GM23338 (cell line): ENCODE measurements around the gene MATK. TPM values are rescaled to one million over a fixed set of nuclear protein-coding genes. Genes with fewer than 3 reads are reported as not detected.

Experiments used
- ATAC-seq: fragments of 200-7000 bp; cut with Tn5 transposase; 3 replicates; pipeline ENCODE4 v1.9.1; 2020
- DNase-seq: peaks from one replicate; pipeline ENCODE4 v3.0.0-alpha.2; 2015; ENCODE audit warnings: low spot score
- H2AFZ ChIP-seq: fragments of 200-600 bp; sonication (generic); 2 replicates; pipeline ENCODE4 v1.8.0; 2016; ENCODE audit warnings: antibody characterized with exemption, mild to moderate bottlenecking, moderate library complexity
- H3F3A ChIP-seq: fragments of 200-600 bp; sonication (generic); replicated peaks from 2 replicates; pipeline ENCODE4 v1.8.0; 2017; ENCODE audit warnings: antibody characterized with exemption, mixed run types, low read depth
- H3K27ac ChIP-seq: fragments of 200-600 bp; sonication (generic); 2 replicates; pipeline ENCODE4 v1.6.1; 2016; ENCODE audit warnings: low read depth
- H3K27me3 ChIP-seq: fragments of 200-600 bp; sonication (generic); 2 replicates; pipeline ENCODE4 v1.8.0; 2016; ENCODE audit warnings: mild to moderate bottlenecking, mixed run types, moderate library complexity; ENCODE audit not compliant: insufficient read depth
- H3K36me3 ChIP-seq: fragments of 200-600 bp; sonication (generic); 2 replicates; pipeline ENCODE4 v1.8.0; 2016; ENCODE audit warnings: mild to moderate bottlenecking; ENCODE audit not compliant: insufficient read depth
- H3K4me1 ChIP-seq: fragments of 200-600 bp; sonication (generic); 2 replicates; pipeline ENCODE4 v1.8.0; 2016; ENCODE audit warnings: mild to moderate bottlenecking, moderate library complexity; ENCODE audit not compliant: insufficient read depth
- H3K4me2 ChIP-seq: fragments of 200-600 bp; sonication (generic); 2 replicates; pipeline ENCODE4 v1.7.1; 2017; ENCODE audit warnings: mixed run types
- H3K4me3 ChIP-seq: fragments of 200-600 bp; sonication (generic); 2 replicates; pipeline ENCODE4 v1.6.1; 2016; ENCODE audit warnings: mixed run types
- H3K79me2 ChIP-seq: fragments of 200-600 bp; sonication (generic); replicated peaks from 2 replicates; pipeline ENCODE4 v1.8.0; 2017; ENCODE audit warnings: mild to moderate bottlenecking; ENCODE audit not compliant: insufficient read depth
- H3K9me2 ChIP-seq: fragments of 200-600 bp; sonication (generic); 2 replicates; pipeline ENCODE4 v1.8.0; 2017; ENCODE audit not compliant: insufficient read depth
- H4K20me1 ChIP-seq: fragments of 200-600 bp; sonication (generic); replicated peaks from 2 replicates; pipeline ENCODE4 v1.8.0; 2017; ENCODE audit warnings: mild to moderate bottlenecking; ENCODE audit not compliant: insufficient read depth
- H3K27ac Mint-ChIP-seq: 2 replicates; pipeline ENCODE4 v1.8.0; 2020; ENCODE audit warnings: inconsistent platforms, mild to moderate bottlenecking, moderate library complexity, mixed read lengths
- H3K27me3 Mint-ChIP-seq: 3 replicates; pipeline ENCODE4 v1.8.0; 2022; ENCODE audit warnings: low read depth, mild to moderate bottlenecking, moderate library complexity, mixed read lengths, inconsistent platforms; ENCODE audit not compliant: insufficient read depth, poor library complexity
- H3K36me3 Mint-ChIP-seq: 3 replicates; pipeline ENCODE4 v1.8.0; 2021; ENCODE audit warnings: low read depth, mild to moderate bottlenecking, inconsistent platforms, moderate library complexity, mixed read lengths
- H3K4me1 Mint-ChIP-seq: 3 replicates; pipeline ENCODE4 v1.8.0; 2020; ENCODE audit warnings: mild to moderate bottlenecking, inconsistent platforms, mixed read lengths
- H3K4me3 Mint-ChIP-seq: 3 replicates; pipeline ENCODE4 v1.8.0; 2021; ENCODE audit warnings: moderate library complexity, mild to moderate bottlenecking, inconsistent platforms, mixed read lengths
- H3K9me3 Mint-ChIP-seq: 3 replicates; pipeline ENCODE4 v1.8.0; 2020; ENCODE audit warnings: moderate library complexity, mild to moderate bottlenecking, inconsistent platforms, mixed read lengths
- CREB1 ChIP-seq: fragments of 250-450 bp; sonication (Bioruptor Pico); IDR thresholded peaks from 2 replicates; pipeline ENCODE4 v1.5.0; 2020; ENCODE audit warnings: low read depth, mild to moderate bottlenecking, moderate library complexity
- ETS1 ChIP-seq: IDR thresholded peaks from 2 replicates; pipeline ENCODE4 v1.6.1; 2016; ENCODE audit warnings: antibody characterized with exemption
- EZH2phosphoT487 ChIP-seq: fragments of 200-600 bp; sonication (generic); IDR thresholded peaks from one replicate; pipeline ENCODE4 v1.8.1; 2018; ENCODE audit warnings: antibody characterized with exemption; ENCODE audit not compliant: unreplicated experiment
- JUNB ChIP-seq: IDR thresholded peaks from one replicate; pipeline ENCODE4 v1.6.1; 2016; ENCODE audit warnings: antibody characterized with exemption; ENCODE audit not compliant: unreplicated experiment
- POLR2AphosphoS5 ChIP-seq: IDR thresholded peaks from 2 replicates; pipeline ENCODE4 v1.6.1; 2016; ENCODE audit warnings: antibody characterized with exemption, low read depth
- REST ChIP-seq: IDR thresholded peaks from one replicate; pipeline ENCODE4 v1.6.1; 2018; ENCODE audit warnings: antibody characterized with exemption; ENCODE audit not compliant: unreplicated experiment
- STAT1 ChIP-seq: IDR thresholded peaks from one replicate; pipeline ENCODE4 v1.6.1; 2016; ENCODE audit warnings: antibody characterized with exemption; ENCODE audit not compliant: unreplicated experiment
- ZNF114 ChIP-seq: fragments of 250-450 bp; sonication (Bioruptor Pico); IDR thresholded peaks from 2 replicates; pipeline ENCODE4 v1.5.0; 2020; ENCODE audit warnings: mild to moderate bottlenecking, moderate library complexity
- ZNF331 ChIP-seq: fragments of 250-450 bp; sonication (Bioruptor Pico); IDR thresholded peaks from 2 replicates; pipeline ENCODE4 v1.5.0; 2020; ENCODE audit warnings: low read depth, mild to moderate bottlenecking, moderate library complexity
- polyA plus RNA-seq: library from polyadenylated mRNA; unstranded; fragments of >200 nt; fragmentation: Nextera tagmentation; extraction: Ambion mirVana; gene quantifications from 2 replicates; pipeline ENCODE4 v1.2.1, GENCODE V29; 2016
- total RNA-seq: library from RNA; depleted of rRNA; stranded (reverse); fragments of >200 nt; shearing (Covaris generic); gene quantifications from 2 replicates; pipeline ENCODE4 v1.2.3, GENCODE V29; 2014
- TF ChIP-seq, protein P1 (sequence below), 2 experiments: fragments of 200-600 bp in 1 of 2; sonication (generic) in 1 of 2; conservative IDR thresholded peaks; 2 replicates each; pipeline versions ENCODE4 v1.5.1 to v1.6.1; 2016 to 2017; ENCODE audit warnings: antibody characterized with exemption in 2 of 2, low read depth in 2 of 2, mild to moderate bottlenecking in 2 of 2, moderate library complexity in 1 of 2

MATK gene
- total and polyA plus RNA-seq, 2 experiments from 2014 or later = 13.4 to 21.4 TPM

DNA sequence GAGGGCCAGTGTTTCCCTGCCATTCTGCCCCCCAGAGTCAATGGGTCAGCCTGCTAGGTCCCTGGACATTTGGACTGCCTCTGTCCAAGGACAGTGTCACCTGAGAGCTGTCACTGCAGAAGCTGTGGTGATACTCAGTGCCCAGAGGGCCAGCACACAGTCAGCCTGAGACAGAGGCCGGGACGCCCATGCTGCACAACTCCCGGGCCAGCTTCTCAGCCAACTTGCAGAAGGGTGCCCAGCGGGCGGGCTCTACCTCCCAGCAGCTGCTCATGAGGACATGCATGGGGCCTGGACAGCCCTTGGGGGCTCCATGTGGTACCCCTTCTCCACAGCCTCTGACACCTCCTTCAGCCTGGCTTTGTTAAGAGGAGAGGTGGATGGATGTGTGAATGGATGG is 10.3 kb downstream of the MATK start:
- Histone ChIP-seq H3K4me2 (no peak overlapping the region), H3K27me3 (no peaks in the 10 kb centered on the region), H3K36me3 (no peaks in the 10 kb centered on the region), H3F3A (no peaks in the 10 kb centered on the region), H4K20me1 (no peaks in the 10 kb centered on the region), H3K27ac (no peak overlapping the region), H3K79me2 (no peaks in the 10 kb centered on the region), H3K9me2 (no peaks in the 10 kb centered on the region), H3K4me1 (no peaks in the 10 kb centered on the region), H2AFZ (no peak overlapping the region), H3K4me3 (no peak overlapping the region)
- TF ChIP-seq, protein P1, sequence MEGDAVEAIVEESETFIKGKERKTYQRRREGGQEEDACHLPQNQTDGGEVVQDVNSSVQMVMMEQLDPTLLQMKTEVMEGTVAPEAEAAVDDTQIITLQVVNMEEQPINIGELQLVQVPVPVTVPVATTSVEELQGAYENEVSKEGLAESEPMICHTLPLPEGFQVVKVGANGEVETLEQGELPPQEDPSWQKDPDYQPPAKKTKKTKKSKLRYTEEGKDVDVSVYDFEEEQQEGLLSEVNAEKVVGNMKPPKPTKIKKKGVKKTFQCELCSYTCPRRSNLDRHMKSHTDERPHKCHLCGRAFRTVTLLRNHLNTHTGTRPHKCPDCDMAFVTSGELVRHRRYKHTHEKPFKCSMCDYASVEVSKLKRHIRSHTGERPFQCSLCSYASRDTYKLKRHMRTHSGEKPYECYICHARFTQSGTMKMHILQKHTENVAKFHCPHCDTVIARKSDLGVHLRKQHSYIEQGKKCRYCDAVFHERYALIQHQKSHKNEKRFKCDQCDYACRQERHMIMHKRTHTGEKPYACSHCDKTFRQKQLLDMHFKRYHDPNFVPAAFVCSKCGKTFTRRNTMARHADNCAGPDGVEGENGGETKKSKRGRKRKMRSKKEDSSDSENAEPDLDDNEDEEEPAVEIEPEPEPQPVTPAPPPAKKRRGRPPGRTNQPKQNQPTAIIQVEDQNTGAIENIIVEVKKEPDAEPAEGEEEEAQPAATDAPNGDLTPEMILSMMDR (conservative IDR thresholded peaks at IDR 0.05; ENCODE audit: low read depth in 2 of 2) = no peak
- TF ChIP-seq ETS1 = no peak
- TF ChIP-seq ZNF114 (CRISPR knock-in tag) = no peak
- no peak for TF ChIP-seq JUNB
- TF ChIP-seq STAT1 = no peak
- TF ChIP-seq ZNF331 (CRISPR knock-in tag) = no peak
- no peak for TF ChIP-seq REST
- no peak for DNase-seq
- Mint-ChIP-seq H3K36me3 (peaks cover 1% of the 10 kb centered on the region), H3K27me3 (peaks cover 5% of the 10 kb centered on the region), H3K9me3 (peaks cover 8% of the 10 kb centered on the region), H3K4me1 (peaks cover 8% of the 10 kb centered on the region), H3K27ac (no peak overlapping the region), H3K4me3 (no peak overlapping the region; the same call in 2 of the 3 replicates)
- no peak for ATAC-seq

- peaks cover 8% of the 10 kb centered on the region for H3K4me1 Mint-ChIP-seq
- no peaks in the 10 kb centered on the region for H3F3A ChIP-seq
- no peak overlapping the region for H2AFZ ChIP-seq
- no peak overlapping the region for H3K4me3 ChIP-seq
- no peaks in the 10 kb centered on the region for H3K4me1 ChIP-seq
- ATAC-seq (no peak), DNase-seq (no peak)
- H4K20me1 ChIP-seq = no peaks in the 10 kb centered on the region
- no peaks in the 10 kb centered on the region for H3K79me2 ChIP-seq
- no peak overlapping the region for H3K4me3 Mint-ChIP-seq
- H3K9me2 ChIP-seq = no peaks in the 10 kb centered on the region
- peaks cover 6% of the 10 kb centered on the region; the same call in 1 of the 3 replicates for H3K9me3 Mint-ChIP-seq
- no peaks in the 10 kb centered on the region for H3K36me3 Mint-ChIP-seq
- H3K27me3 Mint-ChIP-seq = peaks cover 5% of the 10 kb centered on the region
- H3K27ac Mint-ChIP-seq = no peak overlapping the region
- no peaks in the 10 kb centered on the region for H3K36me3 ChIP-seq
- H3K4me2 ChIP-seq = no peak overlapping the region
- TF ChIP-seq STAT1 (no peak), POLR2AphosphoS5 (no peak), ETS1 (no peak), CREB1 (CRISPR knock-in tag) (no peak), EZH2phosphoT487 (no peak)
- no peaks in the 10 kb centered on the region for H3K27me3 ChIP-seq
- H3K27ac ChIP-seq = no peak overlapping the region
Observed at GRCh38 chr19:3775374-3775711, 10.8 kb downstream of the MATK start.
